ENCODE measurements around the gene NEU1. TPM values are rescaled to one million over a fixed set of nuclear protein-coding genes. Genes with fewer than 3 reads are reported as not detected.
A peak's percentile ranks its signal among the peaks of the same experiment; 100 is the strongest.

The NEU1 gene
- total RNA-seq, 1 experiment from 2014 or later = 44.8 TPM

DNA sequence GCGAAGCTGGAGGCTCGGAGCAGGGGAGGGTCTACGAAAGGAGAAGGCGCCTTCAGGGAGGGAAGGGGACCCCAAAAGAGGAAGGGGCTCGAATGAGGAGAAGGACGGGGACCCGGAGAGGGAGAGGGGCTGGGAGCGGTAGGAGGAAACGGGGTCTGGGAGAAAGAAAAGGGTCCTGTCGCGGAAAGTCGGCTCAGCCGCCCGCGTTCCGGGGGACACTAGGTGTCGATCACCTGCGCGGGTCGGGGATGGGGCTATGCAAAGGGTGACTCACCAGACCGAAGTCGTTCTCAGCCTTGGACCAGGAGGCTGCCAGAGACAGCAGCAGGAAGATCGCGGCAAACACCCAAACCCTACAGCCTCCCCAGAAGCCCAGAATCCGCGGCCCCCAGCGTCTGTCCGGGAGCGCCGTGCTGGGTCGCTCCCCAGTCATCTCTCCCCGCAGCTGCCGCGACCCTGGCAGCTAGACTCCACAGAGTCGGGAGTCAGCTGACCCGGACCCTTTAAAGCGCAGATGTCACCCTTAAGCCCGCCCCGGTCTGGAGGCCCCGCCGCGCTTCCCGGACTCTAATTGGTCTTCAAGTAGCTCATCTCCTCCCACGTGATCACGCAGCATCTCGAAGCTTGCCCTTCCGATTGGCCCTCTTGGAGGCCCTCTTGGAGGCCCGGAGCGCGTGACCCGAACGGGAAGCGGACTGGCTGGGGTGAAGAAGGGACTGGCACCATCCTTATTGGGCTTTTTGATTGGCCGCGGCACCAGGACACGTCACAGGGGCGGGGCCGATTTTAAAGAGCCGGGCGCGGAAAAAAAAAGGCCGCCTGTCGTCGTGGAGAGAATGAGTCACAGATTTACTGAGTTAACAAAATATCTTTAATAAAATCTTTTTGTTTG lies at the start of gene NEU1 (continued):
- TF ChIP-seq AFF4 (CRISPR knock-in tag; IDR thresholded peaks at IDR 0.05; ENCODE audit: borderline replicate concordance) = no peak
- TF ChIP-seq SMAD4 (CRISPR knock-in tag; IDR thresholded peaks at IDR 0.05) = no peak
- peak; percentile 35; the same call in 1 of the 2 replicates for TF ChIP-seq SMAD3 (CRISPR knock-in tag; IDR thresholded peaks at IDR 0.05; ENCODE audit: borderline replicate concordance)
- peak; percentile 94 for TF ChIP-seq PRDM15 (CRISPR knock-in tag; IDR thresholded peaks at IDR 0.05)
- no peak for TF ChIP-seq SOX15 (CRISPR knock-in tag; IDR thresholded peaks at IDR 0.05)
- no peak; the same call in 1 of the 2 replicates for TF ChIP-seq FOXP4 (CRISPR knock-in tag; IDR thresholded peaks at IDR 0.05)
- TF ChIP-seq TP53 (CRISPR knock-in tag; IDR thresholded peaks at IDR 0.05) = no peak
- peak; percentile 98 for TF ChIP-seq USF2 (CRISPR knock-in tag; IDR thresholded peaks at IDR 0.05)
- TF ChIP-seq NFYB (CRISPR knock-in tag; conservative IDR thresholded peaks at IDR 0.05; ENCODE audit: low read depth) = peak; percentile 73
- TF ChIP-seq GABPB1 (CRISPR knock-in tag; IDR thresholded peaks at IDR 0.05) = peak; percentile 42; the same call in 1 of the 2 replicates
- TF ChIP-seq, protein P1, sequence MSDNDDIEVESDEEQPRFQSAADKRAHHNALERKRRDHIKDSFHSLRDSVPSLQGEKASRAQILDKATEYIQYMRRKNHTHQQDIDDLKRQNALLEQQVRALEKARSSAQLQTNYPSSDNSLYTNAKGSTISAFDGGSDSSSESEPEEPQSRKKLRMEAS (CRISPR knock-in tag; IDR thresholded peaks at IDR 0.05) = peak; percentile 54; the same call in 1 of the 2 replicates
- TF ChIP-seq EMX1 (CRISPR knock-in tag; IDR thresholded peaks at IDR 0.05) = no peak
- no peak for TF ChIP-seq ZNF671 (CRISPR knock-in tag; IDR thresholded peaks at IDR 0.05)
- no peak for TF ChIP-seq JUN (CRISPR knock-in tag; IDR thresholded peaks at IDR 0.05)
- TF ChIP-seq ETV6 (CRISPR knock-in tag; IDR thresholded peaks at IDR 0.05) = peak; percentile 88
- TF ChIP-seq ELF4 (CRISPR knock-in tag; IDR thresholded peaks at IDR 0.05; ENCODE audit: low read depth) = no peak
- TF ChIP-seq, protein P2, sequence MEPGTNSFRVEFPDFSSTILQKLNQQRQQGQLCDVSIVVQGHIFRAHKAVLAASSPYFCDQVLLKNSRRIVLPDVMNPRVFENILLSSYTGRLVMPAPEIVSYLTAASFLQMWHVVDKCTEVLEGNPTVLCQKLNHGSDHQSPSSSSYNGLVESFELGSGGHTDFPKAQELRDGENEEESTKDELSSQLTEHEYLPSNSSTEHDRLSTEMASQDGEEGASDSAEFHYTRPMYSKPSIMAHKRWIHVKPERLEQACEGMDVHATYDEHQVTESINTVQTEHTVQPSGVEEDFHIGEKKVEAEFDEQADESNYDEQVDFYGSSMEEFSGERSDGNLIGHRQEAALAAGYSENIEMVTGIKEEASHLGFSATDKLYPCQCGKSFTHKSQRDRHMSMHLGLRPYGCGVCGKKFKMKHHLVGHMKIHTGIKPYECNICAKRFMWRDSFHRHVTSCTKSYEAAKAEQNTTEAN (CRISPR knock-in tag; IDR thresholded peaks at IDR 0.05) = no peak
